Measurements from ENCODE around the gene DGKD.

DGKD gene

GRCh38 chr2:233338046-233338445 is 16.2 kb upstream of the DGKD start:
- no peak for DNase-seq (ENCODE audit: extremely low read depth in 1 of 2, low read depth in 1 of 2)

DNA sequence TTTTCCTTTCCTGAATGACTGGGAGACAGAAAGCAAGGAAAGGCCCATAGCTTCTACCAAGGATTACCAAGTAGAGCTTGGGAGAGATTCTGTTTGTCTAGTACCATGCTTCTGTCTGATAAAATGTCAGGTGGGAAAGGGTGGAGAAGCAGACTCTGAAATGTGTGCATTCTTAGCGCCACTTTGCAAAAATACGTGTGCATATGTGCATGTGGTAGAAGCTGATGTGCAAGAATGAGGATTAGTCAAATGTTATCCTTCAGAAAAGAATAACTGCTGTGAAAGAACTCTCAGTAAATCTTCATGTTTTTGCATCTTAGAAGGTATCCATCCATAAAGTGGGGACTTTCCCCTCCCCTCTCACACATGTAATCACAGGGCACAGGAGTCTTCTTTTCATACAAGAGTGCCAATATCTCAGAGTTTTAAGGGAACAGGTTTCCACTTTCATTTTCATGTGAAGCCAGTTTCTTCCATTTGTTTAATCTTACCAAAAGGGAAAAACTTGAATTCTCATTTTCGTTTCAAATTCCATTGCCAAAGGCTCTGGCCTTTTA is 15.4 kb upstream of the DGKD start:
- DNase-seq (ENCODE audit: extremely low read depth in 1 of 2, low read depth in 1 of 2) = no peak

- no peak for DNase-seq (ENCODE audit: extremely low read depth in 1 of 2, low read depth in 1 of 2)
These were observed 14.9 kb upstream of the DGKD start for GRCh38 chr2:233339427-233339826.

DNA sequence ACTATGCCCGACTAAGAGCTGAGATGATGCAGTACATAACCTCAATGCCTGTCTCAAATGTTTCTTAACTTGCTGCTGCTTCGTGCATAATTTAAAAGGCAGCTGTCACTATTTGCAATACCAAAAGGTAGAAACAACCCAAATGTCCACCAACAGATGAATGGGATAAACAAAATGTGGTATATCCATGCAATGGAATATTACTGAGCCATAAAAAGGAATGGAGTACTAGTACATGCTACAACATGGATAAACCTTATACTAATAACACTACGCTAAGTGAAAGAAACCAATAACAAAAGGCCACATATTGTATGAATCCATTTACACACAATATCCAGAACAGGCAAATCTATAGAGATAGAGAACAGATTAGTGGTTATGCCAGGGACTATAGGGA is 13.0 kb upstream of the DGKD start:
- no peak for DNase-seq (ENCODE audit: extremely low read depth in 1 of 2, low read depth in 1 of 2)

DNA sequence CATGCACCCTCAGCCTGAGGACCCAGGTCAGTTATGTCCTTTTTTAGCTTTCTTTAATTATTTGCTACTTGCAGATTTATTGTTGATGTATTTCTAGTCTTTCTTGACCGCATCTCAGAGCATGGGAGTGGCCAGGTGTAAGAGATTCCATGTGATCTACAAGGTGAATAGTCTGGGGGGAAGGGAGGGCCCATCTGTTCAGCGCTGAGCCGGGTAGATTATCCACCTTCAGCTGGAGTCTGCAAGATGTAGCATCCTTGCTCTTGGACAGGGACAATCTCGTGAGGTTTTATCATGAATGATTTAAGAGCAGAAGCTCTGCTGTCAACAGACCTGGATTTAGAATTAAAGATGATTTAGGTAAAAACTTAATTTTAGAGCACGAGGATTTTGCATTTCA is 12.0 kb upstream of the DGKD start:
- DNase-seq (ENCODE audit: extremely low read depth in 1 of 2, low read depth in 1 of 2) = no peak

DNA sequence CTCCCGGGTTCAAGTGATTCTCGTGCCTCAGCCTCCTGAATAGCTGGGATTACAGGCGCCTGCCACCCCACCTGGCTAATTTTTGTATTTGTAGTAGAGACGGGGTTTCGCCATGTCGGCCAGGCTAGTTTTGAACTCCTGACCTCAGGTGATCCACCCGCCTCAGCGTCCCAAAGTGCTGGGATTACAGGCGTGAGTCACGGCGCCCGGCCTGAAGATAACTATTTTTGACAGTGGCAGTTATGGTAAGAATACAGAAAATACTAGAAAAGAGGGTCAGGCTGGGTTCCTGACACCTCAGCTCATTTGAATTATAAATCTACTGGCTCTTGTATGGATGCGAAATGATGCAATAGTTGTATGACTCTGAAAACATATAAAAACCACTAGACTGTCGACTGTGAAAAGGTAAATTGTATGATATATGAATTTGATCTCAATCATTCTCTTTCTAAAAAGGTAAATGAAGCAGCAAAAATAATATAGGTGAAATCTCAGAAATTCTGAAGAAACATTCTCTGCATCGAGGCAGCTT is 11.1 kb upstream of the DGKD start:
- no peak for DNase-seq (ENCODE audit: extremely low read depth in 1 of 2, low read depth in 1 of 2)

DNA sequence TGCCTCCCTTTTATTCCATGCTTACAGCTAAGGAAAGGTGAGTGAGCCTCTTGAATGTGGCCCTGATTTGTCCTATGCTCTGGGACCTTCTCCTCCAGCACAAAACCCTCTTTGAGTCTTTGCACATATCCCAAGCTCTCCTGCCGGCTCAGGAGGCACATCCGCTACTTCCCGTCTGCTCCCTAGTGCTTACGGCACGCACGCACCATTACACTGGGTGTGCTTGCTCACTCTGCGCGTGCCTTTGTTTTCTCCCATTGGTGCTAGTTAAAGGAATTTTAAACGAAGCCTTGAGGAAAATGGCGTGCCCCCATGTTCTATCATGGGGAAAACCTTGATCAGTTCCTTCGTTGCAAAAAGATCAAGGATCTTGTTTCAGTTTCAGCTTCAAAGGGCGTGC is 7.9 kb upstream of the DGKD start:
- DNase-seq (ENCODE audit: extremely low read depth in 1 of 2, low read depth in 1 of 2) = no peak

DNA sequence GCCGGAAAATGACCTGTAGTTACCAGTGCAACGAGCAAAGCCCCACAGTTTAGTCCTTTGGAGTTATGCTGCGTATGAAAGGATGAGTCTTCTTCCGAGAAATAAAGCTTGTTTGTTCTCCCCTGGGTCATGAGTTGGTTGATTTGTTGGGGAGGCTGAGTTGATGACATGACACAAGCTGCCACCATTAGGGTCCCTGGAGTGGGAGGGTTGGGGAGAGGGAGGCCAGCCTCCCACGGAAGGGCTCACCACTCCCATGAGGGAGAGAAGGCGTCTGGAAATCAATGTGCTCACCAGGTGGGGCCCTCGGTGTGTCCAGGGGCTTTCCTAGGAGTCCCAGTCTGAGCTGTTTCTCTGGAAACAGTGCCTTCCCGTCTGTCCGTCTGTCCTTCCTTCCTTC is 7.4 kb upstream of the DGKD start:
- DNase-seq (ENCODE audit: extremely low read depth in 1 of 2, low read depth in 1 of 2) = no peak

GRCh38 chr2:233349005-233349998 is 5.0 kb upstream of the DGKD start:
- DNase-seq (ENCODE audit: extremely low read depth in 1 of 2, low read depth in 1 of 2) = no peak

GRCh38 chr2:233350708-233351107 is 3.6 kb upstream of the DGKD start:
- DNase-seq (ENCODE audit: extremely low read depth in 1 of 2, low read depth in 1 of 2) = peak in 1 of 2 donors; percentile 21

GRCh38 chr2:233351423-233351822 is 2.9 kb upstream of the DGKD start:
- no peak for DNase-seq (ENCODE audit: extremely low read depth in 1 of 2, low read depth in 1 of 2)

DNA sequence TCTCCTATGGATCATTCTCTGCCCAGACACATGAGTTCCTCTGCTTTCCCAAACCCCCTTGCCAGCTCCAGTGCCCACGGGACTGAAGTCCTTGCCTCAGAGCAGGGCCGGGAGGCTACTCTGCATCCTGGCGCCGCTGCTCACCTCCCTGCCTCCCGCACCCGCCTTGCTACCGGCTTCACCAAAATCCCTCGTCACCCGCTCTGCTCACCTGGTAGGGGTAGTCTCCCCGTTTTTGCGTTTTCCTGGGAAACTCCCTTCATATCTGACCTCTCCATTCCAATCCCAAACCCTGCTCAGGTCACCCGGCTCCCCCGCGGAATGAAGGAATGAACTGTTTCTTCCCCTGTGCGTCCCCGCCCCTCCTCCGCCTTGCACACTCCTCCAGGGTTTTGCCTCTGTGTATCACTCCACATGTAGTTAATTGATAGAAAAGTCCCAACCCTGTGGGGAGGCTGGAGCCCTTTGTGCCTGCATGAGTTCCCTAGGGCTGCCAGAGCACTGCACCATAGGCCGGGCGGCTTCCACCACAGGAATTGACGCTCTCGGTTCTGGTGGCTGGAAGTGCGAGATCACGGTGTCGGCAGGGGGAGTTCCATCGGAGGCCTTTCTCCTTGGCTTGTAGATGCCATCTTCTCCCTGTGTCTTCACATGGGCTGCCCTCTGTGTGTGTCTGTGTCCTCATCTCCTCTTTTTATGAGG is 2.0 kb upstream of the DGKD start:
- no peak for DNase-seq (ENCODE audit: extremely low read depth in 1 of 2, low read depth in 1 of 2)

DNA sequence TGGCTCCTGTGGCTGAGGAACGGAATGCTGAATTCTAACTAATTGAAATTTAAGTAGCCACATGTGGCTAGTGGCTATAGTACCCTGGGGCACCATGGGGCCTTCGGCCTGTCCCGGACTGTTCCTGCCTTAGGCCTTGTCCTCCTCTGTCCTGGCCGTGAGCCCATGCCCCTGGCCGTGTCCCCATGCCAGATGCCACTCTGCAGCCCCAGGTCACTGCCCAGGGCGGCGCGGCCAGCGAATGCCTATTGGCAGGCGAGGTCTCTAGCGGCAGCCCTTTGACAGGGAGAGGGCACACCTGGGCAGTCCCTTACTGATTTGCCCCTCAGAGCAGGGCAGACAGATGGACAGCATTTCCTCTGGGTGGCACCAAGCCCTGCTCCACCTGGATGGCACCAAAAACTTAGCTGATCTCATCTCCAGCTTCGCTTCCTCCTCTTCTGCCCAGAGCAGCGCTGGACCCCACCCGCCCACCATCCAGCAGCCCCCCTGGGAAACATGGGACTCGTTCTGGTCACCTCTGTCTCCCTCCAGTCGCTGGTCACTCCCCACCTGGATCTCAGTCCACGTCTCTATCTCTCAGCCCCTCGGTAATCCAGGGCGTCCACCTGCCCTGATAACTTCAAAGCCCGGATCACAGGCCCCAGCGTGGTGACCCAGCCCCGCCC is 1.1 kb upstream of the DGKD start:
- DNase-seq (ENCODE audit: extremely low read depth in 1 of 2, low read depth in 1 of 2) = no peak

DNA sequence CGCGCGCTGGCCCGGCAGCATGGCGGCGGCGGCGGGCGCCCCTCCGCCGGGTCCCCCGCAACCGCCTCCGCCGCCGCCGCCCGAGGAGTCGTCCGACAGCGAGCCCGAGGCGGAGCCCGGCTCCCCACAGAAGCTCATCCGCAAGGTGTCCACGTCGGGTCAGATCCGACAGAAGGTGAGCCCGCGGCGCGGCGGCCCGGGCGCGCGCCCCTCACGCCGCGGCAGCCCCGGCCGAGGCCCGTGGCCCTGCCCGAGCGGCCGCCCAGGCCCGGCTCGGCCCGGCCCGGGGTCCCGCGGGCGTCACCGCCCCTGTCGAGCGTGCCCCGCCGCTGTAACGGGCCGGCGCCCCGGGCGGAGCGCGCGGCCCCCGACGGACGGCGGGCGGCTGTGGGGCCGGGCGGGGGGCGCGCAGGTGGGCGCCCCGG is 218 bp downstream of the DGKD start:
- no peak for DNase-seq (ENCODE audit: extremely low read depth in 1 of 2, low read depth in 1 of 2)

GRCh38 chr2:233354971-233355574 is 779 bp downstream of the DGKD start:
- no peak for DNase-seq (ENCODE audit: extremely low read depth in 1 of 2, low read depth in 1 of 2)

- DNase-seq (ENCODE audit: extremely low read depth in 1 of 2, low read depth in 1 of 2) = no peak
These were observed 1.6 kb downstream of the DGKD start for GRCh38 chr2:233355916-233356315.

- no peak for DNase-seq (ENCODE audit: extremely low read depth in 1 of 2, low read depth in 1 of 2)
These were observed 2.4 kb downstream of the DGKD start for GRCh38 chr2:233356546-233357308.

- DNase-seq (ENCODE audit: extremely low read depth in 1 of 2, low read depth in 1 of 2) = no peak
These were observed 4.0 kb downstream of the DGKD start for GRCh38 chr2:233358335-233358734.

DNA sequence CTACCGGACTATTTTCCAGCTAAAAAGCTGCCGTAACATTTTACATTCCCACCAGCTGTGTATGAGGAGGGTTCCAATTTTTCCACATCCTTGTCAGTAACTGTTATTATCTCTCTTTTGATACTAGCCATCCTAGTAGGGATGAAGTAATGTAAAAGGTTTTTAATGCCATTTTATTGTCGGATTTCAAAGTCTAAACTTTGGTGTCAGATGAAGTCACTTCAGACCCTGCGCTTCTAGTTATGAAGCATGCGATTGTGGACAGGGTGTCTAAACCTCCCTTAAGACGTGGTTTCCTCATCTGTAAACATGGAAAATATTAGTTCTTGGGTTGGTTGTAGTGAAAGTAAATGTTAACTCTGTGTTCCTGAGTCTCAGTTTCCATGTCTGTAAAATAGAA is 4.7 kb downstream of the DGKD start:
- no peak for DNase-seq (ENCODE audit: extremely low read depth in 1 of 2, low read depth in 1 of 2)

DNA sequence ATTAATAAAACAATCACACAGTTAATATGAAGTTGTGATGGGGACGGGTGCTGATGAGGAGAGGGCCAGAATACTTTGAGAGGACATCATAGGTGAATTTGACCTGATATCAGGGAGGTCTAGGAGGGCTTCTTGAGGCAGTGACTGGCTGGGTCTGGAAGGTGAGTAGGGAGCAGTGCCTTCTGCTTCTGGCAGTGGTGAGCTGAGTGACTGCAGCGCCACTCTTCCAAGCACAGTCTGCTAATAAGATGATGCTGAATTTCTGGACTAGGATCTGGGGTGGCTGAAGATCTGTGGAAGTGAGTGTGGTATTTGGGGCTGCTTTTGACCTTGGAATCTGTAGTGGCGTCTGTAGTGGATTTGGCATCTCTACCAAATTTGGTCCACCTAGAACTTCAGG is 5.5 kb downstream of the DGKD start:
- DNase-seq (ENCODE audit: extremely low read depth in 1 of 2, low read depth in 1 of 2) = no peak

Measured in activated CD8-positive, alpha-beta memory T cell treated with anti-CD3 and anti-CD28 coated beads for 1 hour (primary cell).